Hepatocyte (in vitro differentiated cells): ENCODE results near the gene DGKI.

Experiments
- EZH2 ChIP-seq: fragments of 200-600 bp; sonication (generic); IDR thresholded peaks from 2 replicates; pipeline ENCODE4 v1.6.1; 2016; ENCODE audit warnings: antibody characterized with exemption, mild to moderate bottlenecking, borderline replicate concordance
- EZH2phosphoT487 ChIP-seq: fragments of 200-600 bp; sonication (generic); IDR thresholded peaks from one replicate; pipeline ENCODE4 v1.6.1; 2018; ENCODE audit warnings: antibody characterized with exemption, mild to moderate bottlenecking, low read depth, moderate library complexity; ENCODE audit not compliant: unreplicated experiment, severe bottlenecking
- TF ChIP-seq, protein P1 (sequence below): fragments of 200-600 bp; sonication (generic); IDR thresholded peaks from 2 replicates; pipeline ENCODE4 v1.5.1; 2016; ENCODE audit warnings: antibody characterized with exemption, mild to moderate bottlenecking; ENCODE audit not compliant: poor library complexity

DNA sequence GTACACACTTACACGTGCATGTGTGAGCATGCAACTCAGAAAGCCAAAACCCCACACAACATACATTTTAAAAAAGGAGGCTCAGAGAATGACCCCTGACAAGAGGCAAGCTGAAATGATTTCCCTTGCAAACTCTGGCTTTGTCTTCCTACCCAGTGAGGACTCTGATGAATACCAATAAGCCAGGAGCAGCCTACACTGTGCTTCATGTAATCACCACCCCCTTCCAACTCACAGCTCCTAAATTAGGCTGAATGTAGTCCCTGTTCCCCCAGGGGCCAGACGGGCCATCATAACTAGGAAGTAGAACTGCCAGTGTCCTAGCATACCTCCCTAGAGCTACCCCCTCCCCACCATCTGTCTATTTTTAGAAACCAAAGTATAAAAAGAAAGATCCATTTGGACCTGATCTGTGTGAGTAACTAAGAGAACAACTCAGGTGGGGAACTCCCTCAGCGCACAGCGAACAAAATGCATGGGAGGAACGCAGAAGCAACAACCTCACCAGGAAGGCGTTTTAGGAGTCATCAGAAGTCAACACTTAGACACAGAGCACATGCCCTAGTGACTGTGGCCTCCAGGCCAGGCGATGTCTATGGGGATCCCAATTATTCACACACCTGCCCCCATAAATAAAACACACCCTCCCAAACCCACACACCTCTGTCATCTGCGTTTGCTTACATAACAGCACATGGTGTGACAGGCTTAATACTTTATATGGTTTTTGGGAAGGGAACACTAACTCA, 1.9 kb downstream of the DGKI start:
- TF ChIP-seq EZH2phosphoT487, result no peak
- TF ChIP-seq, protein P1, sequence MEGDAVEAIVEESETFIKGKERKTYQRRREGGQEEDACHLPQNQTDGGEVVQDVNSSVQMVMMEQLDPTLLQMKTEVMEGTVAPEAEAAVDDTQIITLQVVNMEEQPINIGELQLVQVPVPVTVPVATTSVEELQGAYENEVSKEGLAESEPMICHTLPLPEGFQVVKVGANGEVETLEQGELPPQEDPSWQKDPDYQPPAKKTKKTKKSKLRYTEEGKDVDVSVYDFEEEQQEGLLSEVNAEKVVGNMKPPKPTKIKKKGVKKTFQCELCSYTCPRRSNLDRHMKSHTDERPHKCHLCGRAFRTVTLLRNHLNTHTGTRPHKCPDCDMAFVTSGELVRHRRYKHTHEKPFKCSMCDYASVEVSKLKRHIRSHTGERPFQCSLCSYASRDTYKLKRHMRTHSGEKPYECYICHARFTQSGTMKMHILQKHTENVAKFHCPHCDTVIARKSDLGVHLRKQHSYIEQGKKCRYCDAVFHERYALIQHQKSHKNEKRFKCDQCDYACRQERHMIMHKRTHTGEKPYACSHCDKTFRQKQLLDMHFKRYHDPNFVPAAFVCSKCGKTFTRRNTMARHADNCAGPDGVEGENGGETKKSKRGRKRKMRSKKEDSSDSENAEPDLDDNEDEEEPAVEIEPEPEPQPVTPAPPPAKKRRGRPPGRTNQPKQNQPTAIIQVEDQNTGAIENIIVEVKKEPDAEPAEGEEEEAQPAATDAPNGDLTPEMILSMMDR, result no peak
- no peak for TF ChIP-seq EZH2
